ENCODE data around the gene GYS1. TPM values are rescaled to one million over a fixed set of nuclear protein-coding genes. Genes with fewer than 3 reads are reported as not detected.

GYS1 gene
- polyA plus RNA-seq, 1 donor from 2014 or later, result 12.9 TPM

DNA sequence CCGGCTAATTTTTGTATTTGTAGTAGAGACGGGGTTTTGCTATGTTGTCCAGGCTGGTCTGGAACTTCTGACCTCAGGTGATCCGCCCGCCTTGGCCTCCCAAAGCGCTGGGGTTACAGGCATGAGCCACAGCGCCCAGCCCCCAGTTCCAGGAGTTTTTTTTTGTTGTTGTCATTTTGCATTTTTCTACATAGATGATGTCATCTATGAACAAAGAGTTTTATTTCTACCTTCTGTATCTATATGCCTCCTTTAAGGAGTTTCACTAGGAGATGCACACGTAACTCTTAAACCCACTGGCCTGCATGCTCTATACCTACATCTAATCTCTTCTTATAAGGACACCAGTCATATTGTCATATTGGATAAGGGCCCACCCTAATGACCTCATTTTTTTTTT lies 54.9 kb downstream of the GYS1 start:
- Histone ChIP-seq H3K79me2 (replicated peaks; ENCODE audit: insufficient read depth, low read length) (no peaks in the 10 kb centered on the region), H3K27me3 (ENCODE audit: insufficient read depth, low read depth, low read length) (peaks cover under 1% of the 10 kb centered on the region), H3K36me3 (ENCODE audit: insufficient read depth, low read length) (no peaks in the 10 kb centered on the region), H3K9me2 (ENCODE audit: insufficient read depth, low read length) (no peaks in the 10 kb centered on the region), H3K4me2 (ENCODE audit: low read length) (no peak overlapping the region), H2AFZ (ENCODE audit: low read depth, low read length) (no peak overlapping the region), H3F3A (ENCODE audit: insufficient read depth, low read length, poor library complexity, severe bottlenecking) (no peaks in the 10 kb centered on the region), H3K9me3 (ENCODE audit: low read length) (no peaks in the 10 kb centered on the region), H3K9ac (ENCODE audit: low read length) (no peak overlapping the region), H4K20me1 (ENCODE audit: insufficient read depth) (no peaks in the 10 kb centered on the region), H3K4me3 (ENCODE audit: low read length) (no peak overlapping the region), H3K27ac (ENCODE audit: low read length) (no peak overlapping the region)
- no peak for TF ChIP-seq MXI1 (conservative IDR thresholded peaks at IDR 0.05; ENCODE audit: poor library complexity, severe bottlenecking)
- TF ChIP-seq CTCF (IDR thresholded peaks at IDR 0.05; ENCODE audit: poor library complexity, severe bottlenecking), result no peak
- no peak for TF ChIP-seq POLR2AphosphoS5 (IDR thresholded peaks at IDR 0.05)

- no peak for TF ChIP-seq EP300 (conservative IDR thresholded peaks at IDR 0.05; ENCODE audit: poor library complexity, severe bottlenecking)
- no peak for TF ChIP-seq POLR2AphosphoS5 (IDR thresholded peaks at IDR 0.05)
- no peak for TF ChIP-seq MXI1 (conservative IDR thresholded peaks at IDR 0.05; ENCODE audit: poor library complexity, severe bottlenecking)
- TF ChIP-seq TAF1 (IDR thresholded peaks at IDR 0.05; ENCODE audit: low read depth), result no peak
- TF ChIP-seq CTCF (IDR thresholded peaks at IDR 0.05; ENCODE audit: poor library complexity, severe bottlenecking), result no peak
- no peak for TF ChIP-seq EZH2 (IDR thresholded peaks at IDR 0.05; ENCODE audit: borderline replicate concordance, insufficient read depth, low read length, poor library complexity, severe bottlenecking)
- TF ChIP-seq RAD21 (conservative IDR thresholded peaks at IDR 0.05), result no peak
- no peak for TF ChIP-seq REST (IDR thresholded peaks at IDR 0.05; ENCODE audit: borderline replicate concordance)
- no peak for TF ChIP-seq SMC3 (conservative IDR thresholded peaks at IDR 0.05; ENCODE audit: poor library complexity)
- Histone ChIP-seq H3K27ac (ENCODE audit: low read length) (no peak overlapping the region), H2AFZ (ENCODE audit: low read depth, low read length) (no peak overlapping the region), H3K79me2 (replicated peaks; ENCODE audit: insufficient read depth, low read length) (no peaks in the 10 kb centered on the region), H3K4me2 (ENCODE audit: low read length) (no peak overlapping the region), H3K27me3 (ENCODE audit: insufficient read depth, low read depth, low read length) (peaks cover 10% of the 10 kb centered on the region), H3K4me3 (ENCODE audit: low read length) (no peak overlapping the region), H3K9me2 (ENCODE audit: insufficient read depth, low read length) (no peaks in the 10 kb centered on the region), H4K20me1 (ENCODE audit: insufficient read depth) (no peaks in the 10 kb centered on the region), H3K36me3 (ENCODE audit: insufficient read depth, low read length) (no peaks in the 10 kb centered on the region), H3F3A (ENCODE audit: insufficient read depth, low read length, poor library complexity, severe bottlenecking) (no peaks in the 10 kb centered on the region), H3K9me3 (ENCODE audit: low read length) (no peaks in the 10 kb centered on the region), H3K9ac (ENCODE audit: low read length) (no peak overlapping the region)
These were observed 57.2 kb downstream of the GYS1 start for GRCh38 chr19:48935864-48936263.
